RKO (cell line): ENCODE measurements around the gene SIX3.

ENCODE experiments used
- DNase-seq: peaks from one replicate; pipeline ENCODE4 v3.0.0-alpha.2; 2016; ENCODE audit warnings: low spot score

The SIX3 gene

GRCh38 chr2:44941551-44942234 is at the start of gene SIX3:
TSS of gene SIX3 (plus strand) at chr2:44941702. CDS start at chr2:44942105, 403 bp downstream.
- no peak for DNase-seq

DNA sequence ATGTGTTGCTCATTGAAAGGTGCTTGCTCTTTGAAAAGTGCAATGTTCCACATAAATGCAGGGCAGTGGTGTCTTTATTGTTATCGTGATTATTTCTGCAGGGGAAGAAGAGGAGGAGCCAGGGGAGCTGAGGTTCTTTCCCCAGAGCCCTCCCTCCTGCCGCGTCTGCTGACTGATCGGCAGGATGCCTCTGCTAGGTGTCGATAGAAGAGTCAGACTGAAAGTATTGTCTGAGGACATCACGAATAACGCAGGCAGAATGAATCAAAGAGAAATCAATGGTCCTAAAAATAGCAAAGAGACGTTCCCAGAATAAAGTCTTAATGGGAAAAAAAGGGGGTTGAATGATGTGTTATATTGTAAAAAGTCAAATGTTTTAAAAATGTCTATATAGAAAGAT is 47.4 kb upstream of the SIX3 start:
- DNase-seq, result no peak

GRCh38 chr2:44895061-44895460 is 46.4 kb upstream of the SIX3 start:
- DNase-seq, result no peak

DNA sequence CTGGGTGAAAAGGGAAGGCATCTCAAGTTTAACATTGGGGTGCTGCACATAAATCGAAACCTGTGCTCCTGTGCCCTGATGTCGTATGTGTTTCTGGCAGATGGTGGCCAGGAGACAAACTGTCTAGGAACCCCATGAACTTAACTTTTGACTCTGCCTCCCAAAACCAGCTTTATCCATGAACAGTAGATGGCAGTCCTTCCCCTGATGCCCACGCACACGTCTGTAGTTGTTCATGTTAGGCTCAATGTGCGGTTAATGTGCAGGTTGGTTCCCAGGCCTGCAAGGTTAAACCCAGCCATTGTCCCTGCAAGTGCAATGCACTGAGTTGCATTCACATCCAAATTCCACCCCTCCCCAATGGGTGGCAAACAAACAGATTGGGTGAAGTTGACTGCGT is 44.1 kb upstream of the SIX3 start:
- DNase-seq, result no peak

- no peak for DNase-seq
Observed at GRCh38 chr2:44902217-44903137, 39.0 kb upstream of the SIX3 start.

DNA sequence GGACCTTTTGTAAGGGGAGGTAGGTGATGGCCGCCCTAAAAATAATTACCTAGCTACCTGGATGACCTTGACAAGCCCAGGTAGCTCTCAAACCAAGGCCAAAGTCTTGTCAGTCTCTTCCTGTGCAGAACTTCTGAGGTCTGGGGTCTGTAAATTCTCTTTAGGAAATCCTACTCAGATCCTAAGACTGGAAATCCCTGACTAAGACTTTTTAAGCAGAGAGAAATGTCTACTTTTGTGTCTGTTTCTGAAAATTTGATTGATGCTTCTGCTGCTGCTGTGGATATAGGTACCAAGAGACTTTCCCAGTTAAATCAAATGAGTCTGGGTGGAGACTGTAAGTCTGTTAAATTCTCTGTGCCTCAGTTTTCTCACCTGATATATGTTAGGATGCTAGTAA is 36.9 kb upstream of the SIX3 start:
- DNase-seq, result no peak

DNA sequence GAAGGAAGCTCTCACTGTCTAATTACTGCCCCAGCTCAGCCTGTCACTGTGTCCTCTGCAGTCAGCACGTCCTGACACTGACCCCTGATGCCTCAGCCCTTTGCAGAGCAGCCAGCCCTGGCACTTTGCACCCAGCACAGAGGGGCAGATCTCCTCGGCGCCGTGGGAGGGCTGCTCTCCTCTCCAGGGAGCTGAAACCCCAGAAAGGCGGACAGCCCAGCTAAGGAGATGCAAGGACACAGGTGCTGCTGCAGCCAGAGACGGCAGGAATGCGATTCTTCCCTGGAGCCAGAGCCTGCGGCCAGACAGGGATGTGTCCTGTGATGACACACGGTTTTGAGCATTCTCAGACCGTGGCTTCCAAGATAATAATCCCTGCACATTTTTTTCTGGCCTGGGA is 34.5 kb upstream of the SIX3 start:
- no peak for DNase-seq

DNA sequence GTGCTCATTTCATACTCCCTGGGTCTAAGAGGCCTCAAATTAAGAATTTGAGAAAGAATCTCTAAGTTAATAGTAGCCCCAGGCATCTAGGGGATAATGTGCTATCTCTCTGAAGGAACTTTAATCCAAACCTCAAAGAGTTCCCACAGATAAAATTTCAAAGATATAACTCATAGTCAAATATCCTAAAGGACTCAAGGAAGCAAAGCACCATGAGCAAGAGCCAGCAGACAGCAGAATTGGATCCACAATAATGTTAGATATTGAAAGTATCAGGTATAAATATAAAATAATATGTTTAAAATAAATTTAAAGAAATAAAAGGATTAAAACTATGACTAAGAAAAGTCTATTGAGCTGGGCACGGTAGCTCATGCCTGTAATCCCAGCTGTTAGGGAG is 31.7 kb upstream of the SIX3 start:
- no peak for DNase-seq

DNA sequence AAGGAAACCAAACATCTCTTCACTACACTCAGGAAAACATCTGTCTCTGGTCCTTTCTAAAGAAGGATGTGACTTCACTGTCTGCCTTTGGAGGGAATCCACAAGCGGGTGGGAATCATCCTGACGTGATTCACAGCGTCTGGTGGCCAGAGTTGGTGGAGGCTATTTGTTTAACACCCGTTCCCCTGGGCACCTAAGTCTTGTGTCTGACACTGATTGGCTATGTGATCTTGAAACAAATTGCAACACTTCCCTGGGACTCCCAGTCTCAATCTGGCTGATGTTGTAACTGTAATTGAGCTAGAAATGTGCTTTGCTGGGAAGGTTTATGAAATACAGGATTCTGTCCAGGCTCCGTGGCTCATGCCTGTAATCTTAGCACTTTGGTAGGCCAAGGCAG is 28.8 kb upstream of the SIX3 start:
- DNase-seq, result peak; percentile 14

DNA sequence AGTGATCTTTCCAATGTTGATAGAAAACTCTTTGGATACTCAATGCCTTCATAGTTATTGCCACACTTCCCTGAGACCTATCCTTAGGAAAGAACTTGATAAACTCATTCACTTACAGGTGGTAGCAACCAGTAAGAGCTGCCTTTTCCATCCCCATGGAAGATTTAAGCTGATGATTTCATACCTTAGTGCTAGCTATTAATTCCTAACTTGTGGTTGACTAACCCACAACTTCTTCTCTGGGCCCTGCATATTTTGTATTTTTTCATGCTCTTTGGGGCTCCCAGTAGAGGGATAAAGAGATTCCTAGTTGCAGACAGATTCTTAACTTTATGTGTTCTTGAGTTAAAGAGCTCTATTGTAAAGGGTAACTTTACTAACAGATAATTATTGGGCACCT is 25.2 kb upstream of the SIX3 start:
- DNase-seq, result no peak

- peak; percentile 85 for DNase-seq
Observed at GRCh38 chr2:44918095-44918775, 23.3 kb upstream of the SIX3 start.

- no peak for DNase-seq
Observed at GRCh38 chr2:44920751-44921150, 20.8 kb upstream of the SIX3 start.

DNA sequence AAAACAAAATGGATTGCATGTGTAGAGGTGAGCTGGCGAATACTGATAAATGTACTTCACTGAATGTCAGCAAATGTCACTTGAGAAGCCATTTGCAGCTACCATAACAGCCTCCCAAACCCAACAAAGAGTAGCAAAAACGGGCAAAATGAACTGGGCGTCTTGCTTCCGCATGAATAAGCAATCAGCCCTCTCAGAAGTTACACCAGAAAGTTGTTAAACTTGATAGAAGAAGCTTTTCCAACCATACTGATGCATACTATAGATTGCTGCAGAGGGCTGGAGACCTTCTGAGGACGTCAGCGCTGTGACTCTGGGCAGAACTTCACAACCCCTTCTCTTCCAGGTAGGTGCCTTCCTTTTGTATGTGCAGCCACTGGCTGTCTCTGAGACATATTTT is 18.7 kb upstream of the SIX3 start:
- DNase-seq, result no peak

- DNase-seq, result no peak
Observed at GRCh38 chr2:44925561-44926136, 15.9 kb upstream of the SIX3 start.

DNA sequence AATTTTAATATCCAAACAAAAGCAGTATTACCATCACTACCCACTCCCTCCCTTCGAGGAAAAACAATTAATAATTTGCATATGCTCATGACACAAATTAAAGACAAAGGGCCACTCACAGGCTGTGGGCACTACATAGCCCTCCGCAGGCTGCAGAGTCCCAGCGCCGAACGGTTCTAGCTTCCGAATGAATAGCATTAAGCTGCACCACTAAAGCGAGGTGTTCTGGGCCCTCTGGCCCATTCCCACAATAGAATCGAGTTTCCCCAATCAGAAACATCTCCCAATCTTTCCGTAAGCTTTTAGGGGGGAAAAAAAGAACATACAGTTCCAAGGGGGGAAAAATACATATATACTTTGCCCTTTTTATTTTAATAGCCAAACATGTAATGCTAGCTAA is 14.5 kb upstream of the SIX3 start:
- DNase-seq, result no peak

DNA sequence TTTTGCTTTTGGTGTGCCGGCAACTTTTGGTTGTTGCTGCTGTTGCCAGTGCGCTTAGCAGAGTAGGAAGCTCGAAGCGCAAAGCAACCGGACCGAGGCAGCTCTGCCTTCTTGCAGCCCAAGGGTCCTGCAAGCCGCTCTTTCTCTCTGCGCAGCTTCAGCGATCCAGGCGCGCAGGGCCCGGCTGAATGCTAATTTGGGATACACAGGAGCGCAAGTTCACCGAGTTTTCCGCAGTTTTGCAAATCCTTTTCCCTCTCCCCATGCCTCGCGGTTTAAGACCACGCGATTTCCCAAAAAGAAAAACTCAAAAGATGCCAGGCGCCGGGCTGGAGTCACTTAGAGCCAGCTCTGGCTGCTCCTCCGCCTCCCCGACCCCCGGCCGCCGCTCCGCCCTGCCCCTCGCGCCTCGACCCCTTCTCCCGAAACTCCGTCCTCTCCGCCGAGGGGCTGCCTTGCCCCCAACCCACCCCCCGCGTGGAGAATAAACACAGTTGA is 13.5 kb upstream of the SIX3 start:
- DNase-seq, result no peak

DNA sequence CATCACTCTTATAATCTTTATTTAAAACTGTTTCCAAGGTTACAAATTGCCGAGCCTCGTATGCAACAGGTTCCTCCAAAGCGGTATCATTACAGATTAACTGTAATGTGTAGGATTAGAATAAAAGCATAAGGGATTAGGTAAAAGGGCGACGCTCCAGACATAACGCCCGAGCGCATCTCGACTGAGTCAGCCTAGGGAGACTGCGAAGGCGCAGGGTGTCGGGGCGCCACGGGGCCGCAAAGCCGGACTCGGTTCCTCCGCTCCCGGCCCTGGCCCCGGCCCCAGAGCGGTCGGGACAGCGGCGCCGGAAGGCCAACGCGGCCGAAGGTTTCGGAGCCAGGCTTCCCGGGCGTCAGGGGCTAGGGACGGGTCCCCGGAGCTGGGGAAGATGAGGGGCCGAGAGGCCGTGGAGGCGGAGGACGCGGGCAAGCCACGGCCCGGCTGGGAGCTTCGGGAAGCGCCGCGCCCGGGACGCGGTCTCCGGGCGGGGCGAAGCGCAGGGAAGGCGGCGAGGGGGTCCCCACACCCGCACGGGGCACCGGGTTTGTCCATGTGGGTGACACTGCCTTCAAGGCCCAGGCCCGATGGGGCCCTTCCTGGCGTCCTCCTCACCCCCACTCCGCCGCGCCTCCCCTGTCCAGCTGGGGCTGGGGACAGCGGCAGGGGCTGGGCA is 12.9 kb upstream of the SIX3 start:
- DNase-seq, result no peak

DNA sequence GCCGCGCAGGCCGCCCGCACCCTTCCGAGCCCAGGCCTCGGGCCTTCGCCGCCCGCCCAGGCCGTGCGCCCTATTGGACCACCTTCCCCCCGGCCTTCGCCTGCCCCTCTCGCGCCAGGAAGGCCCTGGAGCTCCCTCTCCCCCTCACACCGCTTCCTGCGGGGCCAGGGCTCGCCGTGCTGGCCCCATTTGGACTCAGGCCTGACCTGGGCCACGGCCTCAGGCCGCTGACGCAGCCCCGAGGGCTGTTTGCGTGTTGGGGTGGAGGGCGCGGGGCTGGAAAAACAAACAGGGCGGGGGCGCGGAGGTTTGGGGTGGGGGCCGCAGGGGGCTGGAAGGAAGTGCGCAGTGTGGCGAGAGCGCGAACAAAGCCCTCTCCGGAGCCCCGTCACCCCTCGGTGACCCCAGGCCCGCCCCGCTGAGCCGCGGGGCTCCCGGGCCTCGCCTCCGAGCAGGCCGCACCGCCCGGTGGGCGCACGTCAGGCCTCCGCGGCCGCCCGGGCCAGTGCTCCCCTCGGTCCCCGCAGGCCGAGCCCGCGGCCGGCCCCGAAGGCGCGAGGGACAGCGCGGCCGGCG is 12.3 kb upstream of the SIX3 start:
- no peak for DNase-seq

DNA sequence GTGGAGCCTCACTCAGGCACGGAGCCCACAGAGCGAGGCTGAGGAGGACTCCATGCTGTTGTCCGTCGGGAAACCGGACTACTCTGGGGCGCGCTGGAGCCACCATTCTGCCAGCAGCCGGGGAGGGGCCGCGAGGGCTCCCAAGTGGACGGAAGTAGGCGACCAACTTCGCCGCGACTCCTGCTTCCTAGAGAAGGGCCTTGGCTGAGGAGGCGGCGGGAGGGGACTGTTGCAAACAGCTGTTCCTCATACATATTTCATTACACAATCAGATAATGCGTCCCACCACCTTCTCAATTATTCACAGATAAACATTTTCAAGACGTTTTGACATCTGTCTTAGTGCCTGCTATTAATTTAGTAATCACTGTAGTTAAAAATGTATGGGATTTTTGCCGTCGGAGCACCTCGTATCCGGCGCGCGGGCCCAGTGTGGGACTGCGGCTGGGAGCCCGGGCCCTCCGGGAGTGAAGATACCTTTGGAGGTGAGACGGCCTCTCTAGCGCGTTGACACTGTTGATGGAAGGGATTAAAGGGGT is 11.7 kb upstream of the SIX3 start:
- no peak for DNase-seq

GRCh38 chr2:44930274-44931197 is 11.0 kb upstream of the SIX3 start:
- DNase-seq, result no peak
